ENCODE measurements around the gene PTPN18. TPM values are rescaled to one million over a fixed set of nuclear protein-coding genes. Genes with fewer than 3 reads are reported as not detected.
A peak's percentile ranks its signal among the peaks of the same experiment; 100 is the strongest.

Gene PTPN18, protein sequence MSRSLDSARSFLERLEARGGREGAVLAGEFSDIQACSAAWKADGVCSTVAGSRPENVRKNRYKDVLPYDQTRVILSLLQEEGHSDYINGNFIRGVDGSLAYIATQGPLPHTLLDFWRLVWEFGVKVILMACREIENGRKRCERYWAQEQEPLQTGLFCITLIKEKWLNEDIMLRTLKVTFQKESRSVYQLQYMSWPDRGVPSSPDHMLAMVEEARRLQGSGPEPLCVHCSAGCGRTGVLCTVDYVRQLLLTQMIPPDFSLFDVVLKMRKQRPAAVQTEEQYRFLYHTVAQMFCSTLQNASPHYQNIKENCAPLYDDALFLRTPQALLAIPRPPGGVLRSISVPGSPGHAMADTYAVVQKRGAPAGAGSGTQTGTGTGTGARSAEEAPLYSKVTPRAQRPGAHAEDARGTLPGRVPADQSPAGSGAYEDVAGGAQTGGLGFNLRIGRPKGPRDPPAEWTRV
- total RNA-seq (10 to 100 TPM; 30.0 to 39.2 (median 37.4) TPM), polyA plus RNA-seq (100 to 1,000 TPM in 1 of 3 donors, 10 to 100 TPM in 2; 49.7 to 113 (median 55.3) TPM)

DNA sequence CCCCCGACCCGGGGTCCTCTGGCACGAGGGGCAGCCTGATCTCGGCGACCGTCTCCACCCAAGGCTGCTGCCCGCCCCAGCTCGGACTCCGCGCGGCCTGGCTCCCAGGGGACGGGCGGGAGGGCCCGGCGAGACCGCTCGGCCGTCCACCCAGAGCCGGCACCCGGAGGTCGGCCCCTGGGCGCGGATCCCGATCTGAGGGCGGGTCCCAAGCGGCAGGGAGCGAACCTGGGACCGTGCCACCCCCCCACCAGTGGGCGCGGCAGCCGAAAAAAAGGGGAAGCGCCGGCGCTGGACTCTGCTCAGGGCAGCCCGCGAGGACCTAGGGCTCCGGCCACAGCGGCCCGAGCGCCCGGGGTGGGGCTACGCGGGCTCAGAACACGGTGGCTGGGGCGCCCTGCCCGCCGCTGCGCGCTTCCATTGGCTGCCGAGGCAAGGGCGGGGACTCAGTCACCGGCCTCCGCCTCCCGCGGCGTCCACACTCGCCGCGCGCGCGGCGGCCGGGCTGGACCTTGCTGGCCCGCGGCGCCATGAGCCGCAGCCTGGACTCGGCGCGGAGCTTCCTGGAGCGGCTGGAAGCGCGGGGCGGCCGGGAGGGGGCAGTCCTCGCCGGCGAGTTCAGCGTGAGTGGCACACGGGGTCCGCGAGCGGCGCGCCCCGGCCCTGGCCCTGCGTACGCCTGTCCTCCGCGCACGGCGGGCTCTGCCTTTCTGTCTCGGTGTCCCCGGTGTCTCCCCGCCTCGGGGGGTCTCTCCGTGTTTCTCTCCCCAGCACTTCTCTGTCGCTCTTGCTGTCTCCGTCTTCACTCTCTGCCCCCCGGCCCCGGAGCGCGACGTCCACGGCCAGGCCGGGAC is at the start of gene PTPN18:
Gene PTPN18 (plus strand): TSS at position 479 of the 854 bp plus-strand sequence. CDS start 52 bp downstream, at position 531.
- WGBS, 2 donors: 0 to 1% methylated on average over 107 of the region's 107 CpGs
- intact Hi-C loops (cut with DNase I): loop anchor here (1.0 to 10.0 kb wide), 3 partner anchors 16 to 749 kb away; partner anchors contain the start of gene PLEKHB2
- peak within 1 kb of the TSS; percentile 79 to 85 (median 83) for H3K27ac ChIP-seq
- TF ChIP-seq CTCF (IDR thresholded peaks at IDR 0.05) (peak in 2 of 4 experiments; percentile 28 to 53), POLR2AphosphoS5 (IDR thresholded peaks at IDR 0.05) (peak; percentile 31 to 76 (median 57)), POLR2A (IDR thresholded peaks at IDR 0.05) (peak; percentile 19 to 29), EP300 (IDR thresholded peaks at IDR 0.05) (no peak)
- no peaks in the 10 kb centered on the region for H3K9me3 ChIP-seq
- peaks cover 0 to 25% (median 19%) of the 10 kb centered on the region in 4 donors for H3K4me1 ChIP-seq
- no peaks in the 10 kb centered on the region for H3K36me3 ChIP-seq
- DNase-seq: peak; percentile 94
- H3K4me3 ChIP-seq: peak within 1 kb of the TSS; percentile 64 to 86 (median 78)
- H3K27me3 ChIP-seq: no peaks in the 10 kb centered on the region

- Histone ChIP-seq H3K4me3 (no peak overlapping the region), H3K9me3 (no peaks in the 10 kb centered on the region), H3K4me1 (no peaks in the 10 kb centered on the region), H3K27ac (no peak overlapping the region), H3K27me3 (no peaks in the 10 kb centered on the region), H3K36me3 (no peaks in the 10 kb centered on the region)
- 87 to 93% methylated on average over 4 of the region's 4 CpGs for WGBS, 2 donors
- intact Hi-C loops (cut with DNase I): no loop called here
- no peak for DNase-seq
- TF ChIP-seq POLR2AphosphoS5 (IDR thresholded peaks at IDR 0.05) (no peak), POLR2A (IDR thresholded peaks at IDR 0.05) (no peak)
These were observed 48.0 kb upstream of the PTPN18 start for GRCh38 chr2:130307850-130308249.

DNA sequence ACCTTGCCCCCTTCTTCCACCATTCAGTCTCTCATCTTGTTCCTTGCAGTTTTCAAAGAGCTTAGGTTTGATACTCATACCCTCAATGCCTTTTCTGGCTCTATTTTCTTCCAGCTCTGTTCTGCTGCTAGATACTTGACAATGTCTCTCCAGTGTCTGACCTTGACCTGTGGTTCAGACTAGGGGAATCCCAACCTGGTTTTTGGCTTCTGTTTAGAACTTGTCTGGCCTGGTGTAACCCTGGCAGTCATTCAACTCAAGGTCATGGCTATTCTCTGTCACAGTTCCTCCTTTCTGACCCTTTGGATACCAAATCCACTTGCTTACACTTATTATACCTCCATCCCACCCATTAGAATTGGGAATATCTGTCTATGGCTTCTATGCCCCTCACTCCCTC is 45.0 kb upstream of the PTPN18 start:
- Histone ChIP-seq H3K9me3 (no peaks in the 10 kb centered on the region), H3K27ac (no peak overlapping the region), H3K4me3 (no peak overlapping the region), H3K36me3 (no peaks in the 10 kb centered on the region), H3K27me3 (peaks cover 0 to 8% (median 0%) of the 10 kb centered on the region in 3 donors), H3K4me1 (no peaks in the 10 kb centered on the region)
- intact Hi-C loops (cut with DNase I): no loop called here
- no peak for DNase-seq
- TF ChIP-seq CTCF (IDR thresholded peaks at IDR 0.05) (no peak), POLR2AphosphoS5 (IDR thresholded peaks at IDR 0.05) (no peak), EP300 (IDR thresholded peaks at IDR 0.05) (no peak), POLR2A (IDR thresholded peaks at IDR 0.05) (no peak)

GRCh38 chr2:130313812-130314334 is 42.0 kb upstream of the PTPN18 start:
- Histone ChIP-seq H3K4me3 (no peak overlapping the region), H3K27ac (no peak overlapping the region), H3K27me3 (peaks cover 0 to 8% (median 0%) of the 10 kb centered on the region in 3 donors), H3K9me3 (no peaks in the 10 kb centered on the region), H3K36me3 (no peaks in the 10 kb centered on the region), H3K4me1 (no peaks in the 10 kb centered on the region)
- intact Hi-C loops (cut with DNase I): no loop called here
- no peak for TF ChIP-seq CTCF (IDR thresholded peaks at IDR 0.05)
- no peak for TF ChIP-seq POLR2AphosphoS5 (IDR thresholded peaks at IDR 0.05)
- TF ChIP-seq POLR2A (IDR thresholded peaks at IDR 0.05): no peak
- no peak for TF ChIP-seq EP300 (IDR thresholded peaks at IDR 0.05)
- WGBS, 2 donors: 85 to 86% methylated on average over 12 of the region's 12 CpGs
- DNase-seq: no peak

Data from sigmoid colon (tissue), 7 donors.